ENCODE measurements around the gene NUP37.

The NUP37 gene

DNA sequence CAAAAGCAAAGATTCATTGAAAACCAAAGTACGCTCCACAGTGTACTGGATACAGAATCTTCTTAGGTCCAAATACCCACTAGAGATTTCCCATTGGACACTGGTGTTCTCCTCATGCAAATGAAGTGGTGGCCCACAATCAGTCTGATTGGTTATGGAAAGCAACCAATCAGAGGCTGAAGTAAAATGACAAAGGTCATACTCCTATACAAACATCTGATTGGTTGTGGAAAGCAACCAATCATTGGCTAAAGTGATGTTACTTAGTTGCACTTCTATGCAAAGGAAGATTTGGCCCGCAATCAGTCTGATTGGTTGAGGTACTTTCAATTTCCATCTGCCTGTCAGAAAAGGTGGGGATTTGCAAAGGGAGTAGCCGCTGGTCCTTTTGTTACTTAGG lies 56.8 kb downstream of the NUP37 start:
- no peak overlapping the region for H3K4me3 ChIP-seq (ENCODE audit: low read depth, low read length)
- DNase-seq (ENCODE audit: low read depth), result peak; percentile 48
- TF ChIP-seq, protein P1, sequence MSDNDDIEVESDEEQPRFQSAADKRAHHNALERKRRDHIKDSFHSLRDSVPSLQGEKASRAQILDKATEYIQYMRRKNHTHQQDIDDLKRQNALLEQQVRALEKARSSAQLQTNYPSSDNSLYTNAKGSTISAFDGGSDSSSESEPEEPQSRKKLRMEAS (IDR thresholded peaks at IDR 0.05; ENCODE audit: low read depth, low read length), result no peak
- TF ChIP-seq, protein P2, sequence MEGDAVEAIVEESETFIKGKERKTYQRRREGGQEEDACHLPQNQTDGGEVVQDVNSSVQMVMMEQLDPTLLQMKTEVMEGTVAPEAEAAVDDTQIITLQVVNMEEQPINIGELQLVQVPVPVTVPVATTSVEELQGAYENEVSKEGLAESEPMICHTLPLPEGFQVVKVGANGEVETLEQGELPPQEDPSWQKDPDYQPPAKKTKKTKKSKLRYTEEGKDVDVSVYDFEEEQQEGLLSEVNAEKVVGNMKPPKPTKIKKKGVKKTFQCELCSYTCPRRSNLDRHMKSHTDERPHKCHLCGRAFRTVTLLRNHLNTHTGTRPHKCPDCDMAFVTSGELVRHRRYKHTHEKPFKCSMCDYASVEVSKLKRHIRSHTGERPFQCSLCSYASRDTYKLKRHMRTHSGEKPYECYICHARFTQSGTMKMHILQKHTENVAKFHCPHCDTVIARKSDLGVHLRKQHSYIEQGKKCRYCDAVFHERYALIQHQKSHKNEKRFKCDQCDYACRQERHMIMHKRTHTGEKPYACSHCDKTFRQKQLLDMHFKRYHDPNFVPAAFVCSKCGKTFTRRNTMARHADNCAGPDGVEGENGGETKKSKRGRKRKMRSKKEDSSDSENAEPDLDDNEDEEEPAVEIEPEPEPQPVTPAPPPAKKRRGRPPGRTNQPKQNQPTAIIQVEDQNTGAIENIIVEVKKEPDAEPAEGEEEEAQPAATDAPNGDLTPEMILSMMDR (IDR thresholded peaks at IDR 0.05; ENCODE audit: low read depth, low read length), result no peak
- no peak for TF ChIP-seq POLR2A (IDR thresholded peaks at IDR 0.05; ENCODE audit: extremely low read depth, insufficient read length)
- TF ChIP-seq MYC (IDR thresholded peaks at IDR 0.05; ENCODE audit: low read depth, low read length), result no peak

DNA sequence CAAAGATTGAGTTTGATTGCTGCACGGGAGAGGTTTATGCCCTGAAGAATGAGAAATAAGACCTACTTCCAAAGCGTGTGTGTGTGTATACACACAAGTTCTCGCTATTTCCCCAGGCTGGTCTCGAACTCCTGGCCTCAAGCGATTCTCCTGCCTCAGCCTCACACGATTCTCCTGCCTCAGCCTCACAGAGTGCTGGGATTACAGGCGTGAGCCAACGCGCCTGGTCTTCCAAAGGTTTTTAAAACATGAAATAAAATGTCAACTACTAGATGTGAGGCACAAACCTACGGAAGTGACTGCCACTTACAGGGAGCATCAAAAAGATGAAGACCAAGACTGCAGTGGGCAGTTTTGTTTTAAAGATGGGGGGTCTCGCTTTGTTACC lies 57.5 kb downstream of the NUP37 start:
- TF ChIP-seq POLR2A (IDR thresholded peaks at IDR 0.05; ENCODE audit: extremely low read depth, insufficient read length) (no peak), MYC (IDR thresholded peaks at IDR 0.05; ENCODE audit: low read depth, low read length) (no peak)
- TF ChIP-seq, protein P1 (IDR thresholded peaks at IDR 0.05; ENCODE audit: low read depth, low read length), result no peak
- TF ChIP-seq, protein P2 (IDR thresholded peaks at IDR 0.05; ENCODE audit: low read depth, low read length), result no peak
- no peak for DNase-seq (ENCODE audit: low read depth)
- peak overlapping the region; percentile 12 for H3K4me3 ChIP-seq (ENCODE audit: low read depth, low read length)

DNA sequence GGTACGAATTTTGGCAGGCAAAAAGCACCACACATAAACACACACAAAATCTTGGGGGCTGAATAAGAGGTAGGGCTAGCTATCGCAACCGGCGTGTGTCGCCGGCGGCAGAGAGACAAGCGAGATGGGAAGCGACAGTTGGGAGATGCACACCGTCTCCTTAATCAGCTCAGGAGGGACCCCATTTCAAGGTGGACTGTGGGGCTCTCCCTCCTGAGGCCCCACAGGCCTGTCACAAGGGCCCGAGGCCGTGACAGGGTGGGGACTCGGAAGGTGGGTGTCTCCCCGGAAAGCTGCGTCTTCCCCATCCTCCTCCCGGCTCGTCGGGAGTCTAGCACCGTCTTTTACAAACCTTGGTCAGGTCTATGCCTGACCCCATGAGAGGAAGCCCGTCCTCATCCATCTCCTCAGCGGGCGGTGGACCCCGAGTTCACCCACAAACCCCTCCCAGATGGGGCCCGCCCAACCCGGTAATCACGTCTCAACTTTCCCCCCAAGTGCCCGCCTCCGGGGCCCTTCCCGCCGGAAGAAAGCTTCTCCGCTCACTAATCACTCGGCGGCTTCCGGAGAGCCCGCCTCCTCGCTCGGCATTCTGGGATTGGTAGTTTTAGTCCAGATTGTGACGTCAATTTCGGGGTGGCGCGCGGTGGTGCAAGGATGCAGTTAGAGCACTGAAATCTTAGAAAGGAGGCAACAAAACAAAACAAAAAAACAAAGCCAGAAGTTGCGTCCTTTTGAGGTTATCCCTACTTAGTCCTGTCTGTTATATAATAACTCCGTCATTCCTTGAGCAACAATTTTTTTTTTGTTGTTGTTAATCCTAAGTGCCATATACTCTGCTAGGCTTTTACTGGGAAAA lies 58.1 kb downstream of the NUP37 start, which contains the start of gene WASHC3:
Gene WASHC3 (minus strand): TSS at position 432 of the 859 bp plus-strand sequence. CDS start 29 bp downstream, at position 403.
- TF ChIP-seq MYC (IDR thresholded peaks at IDR 0.05; ENCODE audit: low read depth, low read length), result peak; percentile 57; the same call in 1 of the 2 replicates
- TF ChIP-seq, protein P2 (IDR thresholded peaks at IDR 0.05; ENCODE audit: low read depth, low read length), result no peak
- TF ChIP-seq, protein P1 (IDR thresholded peaks at IDR 0.05; ENCODE audit: low read depth, low read length), result no peak
- TF ChIP-seq POLR2A (IDR thresholded peaks at IDR 0.05; ENCODE audit: extremely low read depth, insufficient read length), result peak; percentile 75
- peak within 1 kb of the TSS; percentile 78 for H3K4me3 ChIP-seq (ENCODE audit: low read depth, low read length)
- peak; percentile 97 for DNase-seq (ENCODE audit: low read depth)

DNA sequence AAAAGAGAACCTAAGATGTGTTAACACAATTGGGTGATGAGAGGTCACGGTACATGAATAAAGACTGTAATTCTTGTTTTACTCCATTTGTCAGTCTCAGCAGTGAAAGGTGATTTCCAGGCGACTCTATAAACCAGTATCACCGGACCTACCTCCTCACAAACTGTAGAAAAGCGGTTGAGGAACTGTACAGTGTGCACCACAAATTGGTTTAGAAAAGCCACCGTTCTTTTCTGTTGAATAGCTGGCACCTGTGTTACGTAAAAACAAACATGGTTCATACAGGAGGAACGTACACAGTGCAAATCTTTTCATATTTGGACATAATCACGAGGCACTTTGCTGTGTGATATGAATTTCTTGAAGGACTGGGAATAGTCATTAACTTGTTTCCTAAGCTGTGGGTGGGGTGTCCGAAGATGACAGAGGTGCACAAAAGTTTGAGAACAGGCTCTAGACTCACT lies 58.8 kb downstream of the NUP37 start:
- TF ChIP-seq MYC (IDR thresholded peaks at IDR 0.05; ENCODE audit: low read depth, low read length), result no peak
- TF ChIP-seq POLR2A (IDR thresholded peaks at IDR 0.05; ENCODE audit: extremely low read depth, insufficient read length), result no peak
- TF ChIP-seq, protein P2 (IDR thresholded peaks at IDR 0.05; ENCODE audit: low read depth, low read length), result no peak
- TF ChIP-seq, protein P1 (IDR thresholded peaks at IDR 0.05; ENCODE audit: low read depth, low read length), result no peak; the same call in 1 of the 2 replicates
- DNase-seq (ENCODE audit: low read depth), result peak; percentile 30
- peak overlapping the region; percentile 78 for H3K4me3 ChIP-seq (ENCODE audit: low read depth, low read length)

DNA sequence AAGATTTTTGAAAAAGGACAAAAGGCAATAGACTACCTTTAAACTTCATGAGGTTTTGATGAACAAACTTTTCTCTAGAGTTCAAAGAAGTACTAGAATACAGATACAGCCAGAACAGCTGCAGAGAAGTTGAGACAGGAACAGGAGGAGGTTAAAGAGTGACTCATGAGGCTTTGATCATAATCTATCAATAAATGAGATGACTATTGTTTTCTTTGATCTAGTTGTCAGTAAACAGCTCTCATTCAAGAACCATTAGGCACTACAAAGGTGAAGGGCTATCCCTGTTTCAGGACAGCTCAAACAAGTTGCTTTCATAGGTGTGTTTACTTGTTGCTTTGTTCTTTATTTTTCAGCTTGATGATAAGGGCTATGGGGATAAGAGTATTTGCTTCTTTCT lies 60.6 kb downstream of the NUP37 start:
- DNase-seq (ENCODE audit: low read depth), result peak; percentile 10
- TF ChIP-seq, protein P1 (IDR thresholded peaks at IDR 0.05; ENCODE audit: low read depth, low read length), result no peak
- TF ChIP-seq, protein P2 (IDR thresholded peaks at IDR 0.05; ENCODE audit: low read depth, low read length), result no peak
- TF ChIP-seq POLR2A (IDR thresholded peaks at IDR 0.05; ENCODE audit: extremely low read depth, insufficient read length) (no peak), MYC (IDR thresholded peaks at IDR 0.05; ENCODE audit: low read depth, low read length) (no peak)

More for the DNA sequence above, 60.6 kb downstream of the NUP37 start:
- no peak overlapping the region for H3K4me3 ChIP-seq (ENCODE audit: low read depth, low read length)

All from NB4 (cell line).